Measurements from ENCODE around the gene TSPAN17. TPM values are rescaled to one million over a fixed set of nuclear protein-coding genes. Genes with fewer than 3 reads are reported as not detected.

TSPAN17 gene
- total RNA-seq, 1 donor from 2014 or later = 41.8 TPM

DNA sequence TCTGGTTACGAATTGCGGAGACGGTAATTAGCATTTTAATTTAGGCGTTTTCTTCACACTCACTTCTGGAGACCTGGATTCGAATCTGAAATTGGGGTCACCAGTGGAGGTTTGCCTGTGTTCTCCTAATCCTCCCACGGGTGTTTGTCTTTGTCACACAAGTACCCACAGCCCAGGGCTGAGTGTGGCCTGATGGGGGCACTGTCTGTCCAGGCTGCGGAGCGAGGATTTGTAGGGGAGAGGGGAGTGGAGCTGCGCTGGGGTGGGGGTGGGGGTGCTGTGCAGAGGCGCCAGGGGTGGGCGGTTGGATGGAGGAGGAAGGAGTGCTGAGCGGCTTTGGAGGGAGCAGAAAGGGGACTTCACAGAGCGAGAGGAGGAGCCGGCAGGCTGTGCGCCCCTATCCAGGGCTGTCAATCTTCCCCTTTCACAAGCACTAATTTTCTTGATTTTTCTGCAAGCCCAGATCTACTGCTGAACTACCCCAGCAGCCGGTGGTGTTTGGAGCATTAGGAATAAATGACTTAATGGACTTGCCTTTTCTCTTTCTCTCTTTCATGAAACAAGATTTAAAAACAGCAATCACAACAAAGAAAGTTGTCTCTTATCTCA, 53.1 kb downstream of the TSPAN17 start:
- no peaks in the 10 kb centered on the region for H3K36me3 Mint-ChIP-seq (ENCODE audit: unreplicated experiment)
- H3K4me3 Mint-ChIP-seq (ENCODE audit: unreplicated experiment) = no peak overlapping the region
- H3K27me3 Mint-ChIP-seq (ENCODE audit: unreplicated experiment) = peaks cover 63% of the 10 kb centered on the region
- no peaks in the 10 kb centered on the region for H3K9me3 Mint-ChIP-seq (ENCODE audit: unreplicated experiment)
- TF ChIP-seq CTCF (IDR thresholded peaks at IDR 0.05) = no peak
- no peak for DNase-seq (ENCODE audit: extremely low spot score, unreplicated experiment)
- no peak overlapping the region for H3K27ac Mint-ChIP-seq (ENCODE audit: unreplicated experiment)
- no peaks in the 10 kb centered on the region for H3K4me1 Mint-ChIP-seq (ENCODE audit: unreplicated experiment)

GRCh38 chr5:176702671-176703641, 55.7 kb downstream of the TSPAN17 start:
- H3K4me1 Mint-ChIP-seq (ENCODE audit: unreplicated experiment) = no peaks in the 10 kb centered on the region
- peaks cover 44% of the 10 kb centered on the region for H3K27me3 Mint-ChIP-seq (ENCODE audit: unreplicated experiment)
- H3K36me3 Mint-ChIP-seq (ENCODE audit: unreplicated experiment) = no peaks in the 10 kb centered on the region
- no peak overlapping the region for H3K27ac Mint-ChIP-seq (ENCODE audit: unreplicated experiment)
- DNase-seq (ENCODE audit: extremely low spot score, unreplicated experiment) = no peak
- H3K9me3 Mint-ChIP-seq (ENCODE audit: unreplicated experiment) = no peaks in the 10 kb centered on the region
- TF ChIP-seq CTCF (IDR thresholded peaks at IDR 0.05) = no peak
- H3K4me3 Mint-ChIP-seq (ENCODE audit: unreplicated experiment) = no peak overlapping the region

GRCh38 chr5:176703857-176704256, 56.6 kb downstream of the TSPAN17 start:
- TF ChIP-seq CTCF (IDR thresholded peaks at IDR 0.05) = no peak
- no peak overlapping the region for H3K27ac Mint-ChIP-seq (ENCODE audit: unreplicated experiment)
- no peaks in the 10 kb centered on the region for H3K4me1 Mint-ChIP-seq (ENCODE audit: unreplicated experiment)
- no peak for DNase-seq (ENCODE audit: extremely low spot score, unreplicated experiment)
- H3K36me3 Mint-ChIP-seq (ENCODE audit: unreplicated experiment) = no peaks in the 10 kb centered on the region
- H3K27me3 Mint-ChIP-seq (ENCODE audit: unreplicated experiment) = peaks cover 38% of the 10 kb centered on the region
- no peaks in the 10 kb centered on the region for H3K9me3 Mint-ChIP-seq (ENCODE audit: unreplicated experiment)
- no peak overlapping the region for H3K4me3 Mint-ChIP-seq (ENCODE audit: unreplicated experiment)

DNA sequence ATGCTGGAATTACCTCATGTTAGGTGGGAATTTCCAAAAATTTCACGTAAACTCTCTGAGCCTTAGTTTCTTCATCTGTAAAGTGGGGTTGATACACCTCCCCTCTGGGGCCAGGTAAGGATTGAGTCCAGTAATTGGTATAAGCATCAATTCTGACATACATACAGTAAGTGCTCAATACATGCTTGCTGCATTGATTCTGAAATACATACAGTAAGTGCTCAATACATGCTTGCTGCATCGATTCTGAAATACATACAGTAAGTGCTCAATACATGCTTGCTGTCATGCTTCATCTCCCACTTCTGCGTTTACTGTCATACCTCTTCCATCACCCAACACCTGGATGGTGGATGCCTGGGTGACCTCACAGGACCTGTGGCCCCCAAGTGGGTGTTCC, 57.1 kb downstream of the TSPAN17 start:
- Mint-ChIP-seq H3K27me3 (ENCODE audit: unreplicated experiment) (peaks cover 41% of the 10 kb centered on the region), H3K9me3 (ENCODE audit: unreplicated experiment) (no peaks in the 10 kb centered on the region), H3K4me1 (ENCODE audit: unreplicated experiment) (no peaks in the 10 kb centered on the region), H3K36me3 (ENCODE audit: unreplicated experiment) (no peaks in the 10 kb centered on the region), H3K27ac (ENCODE audit: unreplicated experiment) (no peak overlapping the region), H3K4me3 (ENCODE audit: unreplicated experiment) (no peak overlapping the region)
- TF ChIP-seq CTCF (IDR thresholded peaks at IDR 0.05) = no peak
- no peak for DNase-seq (ENCODE audit: extremely low spot score, unreplicated experiment)

DNA sequence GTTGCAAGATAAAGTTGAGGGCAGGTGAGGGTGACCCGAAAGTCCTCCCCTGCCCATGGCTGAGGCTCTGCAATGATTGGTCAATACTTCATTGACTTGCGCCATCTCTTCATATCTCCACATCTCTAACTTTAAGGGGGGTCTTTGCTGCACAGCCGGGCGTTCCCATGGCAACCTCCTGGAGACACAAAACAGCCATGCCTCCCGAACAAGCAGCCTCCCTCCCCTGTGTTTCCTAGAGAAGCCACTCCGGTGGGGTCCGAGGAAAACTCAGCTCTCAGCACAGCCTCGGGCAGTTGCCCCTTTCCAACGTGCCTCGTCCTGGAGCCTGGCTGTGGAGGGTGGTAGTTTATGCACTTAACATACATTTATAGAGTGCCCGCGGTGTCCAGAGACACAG, 57.5 kb downstream of the TSPAN17 start:
- Mint-ChIP-seq H3K27ac (ENCODE audit: unreplicated experiment) (no peak overlapping the region), H3K9me3 (ENCODE audit: unreplicated experiment) (no peaks in the 10 kb centered on the region)

More for the DNA sequence above, 57.5 kb downstream of the TSPAN17 start:
- DNase-seq (ENCODE audit: extremely low spot score, unreplicated experiment) = no peak
- H3K36me3 Mint-ChIP-seq (ENCODE audit: unreplicated experiment) = no peaks in the 10 kb centered on the region
- no peak overlapping the region for H3K4me3 Mint-ChIP-seq (ENCODE audit: unreplicated experiment)
- no peaks in the 10 kb centered on the region for H3K4me1 Mint-ChIP-seq (ENCODE audit: unreplicated experiment)
- TF ChIP-seq CTCF (IDR thresholded peaks at IDR 0.05) = no peak
- H3K27me3 Mint-ChIP-seq (ENCODE audit: unreplicated experiment) = peaks cover 41% of the 10 kb centered on the region
